Thyroid gland (tissue), 4 donors: ENCODE measurements around the gene SVIL.

Experiments used
- CTCF ChIP-seq, 6 experiments: fragments of 200-600 bp in 3 of 6; fragments of 450-650 bp in 3 of 6; sonication (generic) in 3 of 6; IDR thresholded peaks; one replicate each; pipeline ENCODE4 v1.5.1; 2016 to 2019; ENCODE audit warnings: antibody characterized with exemption in 6 of 6, mild to moderate bottlenecking in 2 of 6, inconsistent platforms in 1 of 6, moderate library complexity in 1 of 6
- POLR2A ChIP-seq, 2 donors: fragments of 450-650 bp; IDR thresholded peaks; one replicate each; pipeline ENCODE4 v1.6.1; 2017; ENCODE audit warnings: antibody characterized with exemption in 2 of 2, mild to moderate bottlenecking in 2 of 2, moderate library complexity in 1 of 2

- TF ChIP-seq CTCF (IDR thresholded peaks at IDR 0.05) (no peak), POLR2A (IDR thresholded peaks at IDR 0.05) (no peak)
Measured at GRCh38 chr10:29522061-29522855, 112.5 kb downstream of the SVIL start.
